H54 (cell line): ENCODE data around the gene CEP170B.

ENCODE experiments used
- DNase-seq: peaks from one replicate; pipeline ENCODE4 v3.0.0; 2011; ENCODE audit warnings: low spot score, mixed read lengths; ENCODE audit not compliant: insufficient read length
- FAIRE-seq: peaks from 3 replicates; lab custom pipeline; 2011; peaks lifted over from hg19 to GRCh38; lab: Jason Lieb, UNC
- POLR2A ChIP-seq: IDR thresholded peaks from 2 replicates; pipeline ENCODE4 v1.6.1; 2011; ENCODE audit warnings: low read depth, mild to moderate bottlenecking, low read length

Gene CEP170B

DNA sequence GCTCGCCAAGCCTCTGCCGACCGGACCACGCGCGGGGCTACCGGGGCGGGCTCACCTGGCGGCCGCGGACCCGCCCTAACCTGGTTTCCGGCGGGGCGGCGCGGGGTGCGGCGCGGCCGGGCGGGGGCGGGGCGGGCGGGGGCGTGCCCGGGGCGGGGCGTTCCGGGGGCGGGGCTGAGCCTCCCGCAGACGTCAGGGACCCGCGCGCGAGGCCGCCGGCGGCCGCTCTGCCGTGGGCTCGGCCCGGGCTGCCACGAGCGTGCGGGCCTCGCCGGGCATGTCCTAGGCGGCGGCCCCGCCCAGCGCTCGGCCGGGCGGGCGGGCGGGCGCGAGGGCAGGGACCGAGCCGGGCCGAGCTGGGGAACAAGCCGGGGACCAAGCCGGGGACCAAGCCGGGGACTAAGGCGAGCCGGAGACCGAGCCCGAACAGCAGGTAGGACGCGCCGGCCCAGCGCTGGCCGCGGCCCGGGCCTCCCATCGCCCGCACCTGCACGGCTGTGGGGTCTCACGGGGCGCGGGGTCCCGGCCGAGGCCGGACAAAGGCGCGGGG lies at the start of gene CEP170B:
CEP170B (plus strand) TSS at position 188 of the 550 bp plus-strand sequence. CDS start 3,183 bp downstream, outside the sequence.
- FAIRE-seq (no peak), DNase-seq (peak; percentile 82)
- TF ChIP-seq POLR2A: peak; percentile 54

DNA sequence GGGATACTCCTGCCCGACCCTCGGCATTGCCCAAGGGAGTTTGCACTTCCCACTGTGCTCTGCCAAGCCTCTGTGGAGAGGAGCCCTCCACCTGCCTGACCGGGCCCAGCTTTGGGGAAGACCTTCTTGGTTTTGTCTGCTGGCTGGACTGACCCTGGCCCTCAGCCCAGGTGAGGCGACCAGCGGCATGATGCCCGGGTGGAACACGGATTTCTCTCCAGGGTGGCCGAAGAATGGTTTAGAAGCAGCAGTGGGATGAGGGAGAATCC lies 48.5 kb upstream of the CEP170B start:
- no peak for TF ChIP-seq POLR2A
- no peak for FAIRE-seq

DNA sequence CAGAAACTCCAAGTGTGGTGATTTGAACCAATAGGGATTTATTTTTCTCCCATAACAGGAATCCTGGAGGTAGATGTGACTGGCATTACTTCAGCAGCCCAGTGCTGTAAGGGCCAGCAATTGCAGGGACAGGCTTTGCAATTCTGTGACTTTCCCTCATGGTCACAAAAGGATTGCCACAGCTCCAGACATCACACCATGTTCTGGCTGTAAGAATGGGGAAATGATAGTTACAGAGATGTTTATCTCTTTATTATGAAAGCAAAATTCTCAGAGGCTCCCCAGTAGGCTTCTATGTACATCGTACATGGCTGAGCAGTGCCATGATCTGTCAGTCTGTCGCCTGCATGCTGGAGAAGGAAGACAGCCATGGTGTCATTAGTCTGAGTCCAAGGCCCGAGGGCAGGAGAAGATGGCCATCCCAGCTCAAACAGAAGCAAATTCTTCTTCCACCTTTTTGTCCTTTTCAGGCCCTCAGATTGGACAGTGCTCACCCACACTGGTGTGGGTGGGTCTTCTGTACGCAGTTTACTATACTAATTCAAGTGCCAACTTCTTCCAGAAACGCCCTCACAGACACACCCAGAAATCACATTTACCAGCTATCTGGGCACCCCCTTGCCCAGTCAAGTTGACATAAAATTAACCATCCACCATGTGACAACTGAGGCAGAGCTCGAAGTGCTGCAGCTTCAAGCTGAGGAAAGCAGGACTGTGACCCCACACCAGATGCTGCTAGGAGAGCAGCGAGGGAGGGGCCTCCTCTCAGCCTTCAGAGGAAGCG lies 46.9 kb upstream of the CEP170B start:
- DNase-seq (no peak), FAIRE-seq (no peak)
- no peak for TF ChIP-seq POLR2A

More for the DNA sequence above, 48.5 kb upstream of the CEP170B start:
- no peak for DNase-seq

DNA sequence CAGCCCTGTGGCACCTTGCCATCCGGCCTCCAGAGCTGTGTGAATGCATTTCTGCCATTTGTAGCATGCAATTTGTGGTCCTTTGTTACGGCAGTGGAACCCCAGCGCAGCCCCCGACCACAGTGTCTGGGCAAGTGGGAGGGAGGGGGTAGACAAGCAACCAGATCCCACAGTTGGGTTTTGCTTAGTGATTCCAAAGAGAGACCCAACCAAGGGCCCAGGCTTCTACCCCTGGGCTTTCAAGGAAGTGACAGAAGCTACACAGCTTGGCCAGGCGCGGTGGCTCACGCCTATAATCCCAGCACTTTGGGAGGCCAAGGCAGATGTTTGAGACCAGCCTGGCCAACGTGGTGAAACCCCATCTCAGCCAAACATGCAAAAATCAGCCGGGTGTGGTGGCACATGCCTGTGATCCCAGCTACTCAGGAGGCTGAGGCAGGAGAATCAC lies 46.3 kb upstream of the CEP170B start:
- FAIRE-seq (no peak), DNase-seq (no peak)
- TF ChIP-seq POLR2A: no peak

DNA sequence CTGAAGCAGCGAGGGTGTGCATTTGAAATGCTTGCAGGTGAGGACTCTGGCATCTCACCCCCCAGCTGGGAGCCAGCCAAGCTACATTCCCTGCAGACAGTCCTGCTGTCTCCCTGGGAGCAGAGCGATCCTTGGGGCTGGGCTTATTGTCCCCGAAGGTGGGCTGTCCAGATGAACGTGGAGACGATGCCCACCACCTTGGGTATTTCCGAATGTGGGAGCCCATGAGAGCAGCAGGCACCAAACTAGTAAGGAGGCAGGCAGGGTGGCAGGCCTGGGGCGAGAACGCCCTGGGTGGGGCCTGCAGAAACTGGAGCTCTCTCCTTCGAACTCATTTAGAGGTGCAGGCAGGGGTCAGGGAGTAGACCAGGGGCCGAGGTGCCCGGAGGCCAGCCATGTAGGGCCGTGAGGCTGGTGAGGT lies 45.7 kb upstream of the CEP170B start:
- DNase-seq (no peak), FAIRE-seq (no peak)
- TF ChIP-seq POLR2A: no peak

DNA sequence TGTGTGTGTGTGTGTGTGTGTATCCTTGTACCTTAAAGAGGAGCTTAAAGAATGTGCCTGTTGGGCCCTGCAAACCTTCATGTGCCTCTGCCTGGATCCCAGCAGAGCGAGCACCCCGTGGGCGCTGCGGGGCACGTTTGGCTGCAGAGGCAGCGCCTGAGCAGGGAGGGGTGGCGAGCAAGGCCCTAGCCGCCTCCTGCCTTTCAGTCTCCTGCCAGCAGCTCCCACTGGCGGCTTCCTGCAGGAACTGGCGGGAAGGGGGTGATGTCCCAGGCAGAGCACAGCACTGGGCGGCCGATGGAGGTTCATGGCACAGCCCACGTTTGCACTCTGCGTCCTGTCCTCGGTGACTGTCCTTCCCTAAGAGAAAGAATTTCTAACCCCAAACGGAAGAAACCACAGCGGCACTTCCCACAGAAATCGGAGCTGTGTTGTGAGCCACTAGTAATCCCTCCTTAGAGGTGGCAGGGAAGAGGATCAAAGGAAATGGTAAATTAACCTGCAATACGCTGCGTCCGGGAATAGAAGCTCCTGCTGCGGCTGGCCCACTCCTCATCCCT lies 44.3 kb upstream of the CEP170B start:
- DNase-seq (no peak), FAIRE-seq (no peak)
- no peak for TF ChIP-seq POLR2A

DNA sequence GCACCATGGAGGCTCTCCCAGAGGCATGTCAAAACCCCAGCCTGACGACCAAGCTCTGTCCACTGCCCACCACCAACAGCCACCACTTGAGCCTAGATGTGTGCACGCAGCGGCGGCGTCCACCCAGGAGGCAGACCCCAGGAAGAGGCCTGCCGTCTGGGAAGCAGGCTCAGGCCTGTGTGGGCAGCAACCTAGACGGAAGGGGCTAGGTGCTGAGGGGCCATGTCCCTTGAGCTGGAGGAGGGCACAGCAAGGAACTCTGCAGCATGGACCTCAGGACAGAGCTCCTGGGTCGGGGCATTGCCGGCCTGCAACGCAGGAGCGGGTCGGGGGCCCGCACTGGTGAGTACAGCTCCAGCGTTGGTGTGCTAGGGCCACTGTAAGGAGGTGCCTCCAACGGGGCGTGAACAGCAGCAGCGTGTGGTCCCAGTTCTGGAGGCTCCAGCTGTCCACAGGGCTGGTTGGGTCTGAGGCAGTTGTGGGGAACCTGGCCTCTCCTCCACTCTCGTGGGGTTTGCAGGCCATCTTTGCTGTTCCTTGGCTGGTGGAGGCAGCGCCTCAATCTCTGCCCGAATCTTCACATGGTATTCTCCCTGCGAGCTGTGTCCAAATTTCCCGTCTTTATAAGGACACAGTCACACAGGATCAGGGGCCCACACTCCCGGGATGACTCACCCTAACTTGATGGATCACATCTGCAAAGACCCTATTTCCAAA lies 43.7 kb upstream of the CEP170B start:
- DNase-seq (no peak), FAIRE-seq (no peak)
- no peak for TF ChIP-seq POLR2A

DNA sequence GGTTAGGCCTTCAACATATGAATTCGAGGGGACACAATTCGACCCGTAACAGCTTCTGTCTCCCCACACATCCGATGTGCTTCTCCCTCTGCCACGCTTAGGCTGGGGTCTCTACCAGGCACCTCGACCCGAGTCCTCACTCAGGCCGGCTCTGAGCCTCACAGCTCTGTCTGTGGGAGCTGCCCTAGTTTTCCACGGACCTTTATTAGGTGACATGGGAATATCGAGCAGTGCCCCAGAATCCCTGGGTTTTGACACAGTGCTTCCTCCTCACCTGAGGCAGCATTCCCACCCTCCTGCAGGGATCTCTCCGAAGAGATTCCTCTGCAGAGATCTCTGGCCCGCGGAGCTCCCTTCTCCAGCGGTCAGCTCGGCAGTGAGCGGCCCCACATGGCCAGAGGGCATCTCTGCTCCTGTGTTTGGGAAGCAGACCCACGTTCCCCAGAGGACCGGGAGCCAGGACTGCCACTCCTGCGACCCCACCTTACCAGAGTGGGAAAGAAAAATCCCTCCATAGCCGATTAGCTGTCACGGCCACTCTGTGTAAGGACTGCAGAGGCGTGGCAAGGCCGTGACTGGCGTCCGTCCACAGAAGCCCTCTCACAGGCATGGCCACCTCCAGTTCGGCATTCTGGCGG lies 43.0 kb upstream of the CEP170B start:
- DNase-seq: no peak
- no peak for FAIRE-seq
- TF ChIP-seq POLR2A: no peak

DNA sequence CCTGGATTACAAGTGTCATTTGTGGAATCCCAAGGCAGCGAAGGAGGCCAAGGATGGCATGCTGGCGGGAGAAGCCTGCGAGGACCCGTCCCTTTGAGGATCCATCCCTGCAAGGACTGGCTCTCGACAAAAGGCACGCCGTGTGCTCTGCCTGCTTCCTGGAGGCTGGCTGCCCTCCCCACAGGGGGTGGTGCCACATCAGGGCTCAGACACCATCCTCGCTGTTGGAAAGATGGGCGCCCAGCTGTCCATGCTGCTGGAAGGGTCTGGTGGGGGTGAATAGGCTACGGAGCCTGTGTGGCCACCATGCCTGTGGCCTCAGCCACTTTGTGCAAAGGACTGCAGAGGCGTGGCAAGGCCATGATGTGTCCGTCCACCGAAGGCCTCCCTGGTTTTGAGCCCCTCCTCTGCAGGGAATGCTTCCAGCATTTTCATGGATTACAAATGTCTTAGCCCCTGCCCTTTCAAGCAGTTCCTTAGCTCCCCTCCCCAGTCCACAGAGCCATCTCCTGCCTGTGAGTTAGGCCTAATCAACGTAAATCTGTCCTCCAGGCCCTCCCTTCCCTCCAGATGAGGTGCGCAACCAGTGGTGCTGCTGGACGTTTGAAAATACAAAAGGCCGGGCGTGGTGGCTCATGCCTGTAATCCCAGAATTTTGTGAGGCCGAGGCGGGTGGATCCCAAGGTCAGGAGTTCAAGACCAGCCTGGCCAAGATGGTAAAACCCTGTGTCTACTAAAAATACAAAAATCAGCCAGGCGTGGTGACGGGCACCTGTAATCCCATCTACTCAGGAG lies 42.0 kb upstream of the CEP170B start:
- DNase-seq (no peak), FAIRE-seq (no peak)
- TF ChIP-seq POLR2A: no peak

DNA sequence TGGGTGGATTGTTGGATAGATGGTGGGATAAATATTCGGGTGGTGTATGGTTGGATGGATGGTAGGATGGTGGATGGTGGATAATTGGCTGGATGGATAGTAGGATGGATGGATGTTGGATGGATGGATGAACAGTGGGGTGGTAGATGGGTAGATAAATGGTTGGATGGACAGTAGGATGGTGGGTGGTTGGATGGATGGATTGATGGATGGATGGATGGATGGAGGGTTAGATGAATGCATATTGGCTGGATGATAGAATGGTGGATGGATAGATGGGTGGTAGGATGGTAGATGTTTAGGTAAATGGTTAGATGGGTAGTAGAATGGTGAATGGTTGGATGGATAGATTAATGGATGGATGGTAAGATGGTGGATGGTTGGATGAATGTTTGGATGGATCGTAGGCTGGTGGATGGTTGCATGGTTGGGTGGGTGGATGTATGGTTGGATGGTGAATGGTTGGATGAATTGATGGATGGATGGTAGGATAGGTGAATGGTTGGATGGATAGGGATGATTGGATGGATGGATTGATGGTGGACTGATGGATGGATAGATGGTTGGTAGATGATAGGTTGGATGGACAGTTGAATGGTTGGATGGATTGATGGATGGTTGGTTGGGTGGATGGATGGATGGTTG lies 40.6 kb upstream of the CEP170B start:
- no peak for TF ChIP-seq POLR2A
- FAIRE-seq: no peak

DNA sequence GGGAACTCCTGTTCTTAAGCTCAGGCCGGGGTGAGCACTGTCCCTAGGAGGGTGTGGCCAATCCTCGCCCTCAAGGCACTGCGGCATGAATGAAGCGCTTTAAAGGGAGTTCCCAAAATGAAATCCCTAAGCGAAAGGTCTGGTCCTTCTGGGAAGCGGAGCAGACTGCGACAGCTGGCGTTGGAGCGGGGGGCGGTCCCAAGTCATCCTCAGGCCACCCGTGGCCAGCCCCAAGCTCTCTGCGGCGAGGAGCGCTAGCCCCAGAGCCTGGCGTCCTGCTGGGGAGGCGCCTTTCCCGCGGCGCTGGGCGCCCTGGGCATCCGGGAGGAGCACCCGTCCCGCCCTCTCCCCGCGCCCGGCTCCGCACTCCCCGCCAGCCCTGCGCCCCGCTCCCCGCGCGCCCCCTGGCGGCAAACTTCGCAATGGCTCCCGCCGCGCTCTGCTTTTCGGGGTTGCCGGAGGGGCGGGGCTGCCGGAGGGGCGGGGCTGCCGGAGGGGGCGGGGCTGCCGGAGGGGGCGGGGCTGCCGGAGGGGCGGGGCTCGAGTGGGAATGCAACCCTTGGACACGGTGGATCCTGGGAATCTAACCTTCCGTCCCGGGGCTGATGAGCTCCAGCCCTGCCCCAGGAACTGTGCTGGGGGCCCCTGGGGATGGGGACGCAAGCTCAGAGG lies 38.7 kb upstream of the CEP170B start:
- FAIRE-seq: no peak
- TF ChIP-seq POLR2A: 0 out of 2 replicates have a peak, but pooled peaks have one; percentile 18
- peak; percentile 95 for DNase-seq

More for the DNA sequence above, 40.6 kb upstream of the CEP170B start:
- no peak for DNase-seq

DNA sequence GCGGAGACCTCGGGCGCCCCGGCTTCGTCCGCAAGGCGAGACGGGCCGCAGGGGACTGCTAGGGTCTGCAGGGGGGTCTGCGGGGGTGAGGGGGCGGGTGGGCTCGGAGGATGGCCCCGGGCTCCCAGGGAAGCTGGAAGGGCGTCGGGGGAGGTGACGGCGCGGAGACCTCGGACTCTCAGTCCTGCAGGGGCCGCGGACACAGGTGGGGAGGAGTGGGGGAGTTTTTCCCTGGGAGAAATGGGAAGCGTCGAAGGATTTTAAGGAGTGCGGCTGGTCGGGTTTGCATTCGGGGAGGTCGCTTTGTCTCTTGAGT lies 38.2 kb upstream of the CEP170B start:
- FAIRE-seq: no peak
- no peak for TF ChIP-seq POLR2A
- no peak for DNase-seq
